HG03039 (cell line): ENCODE measurements around the gene IREB2.
"Not testable (repeated sequence)": the region's sequence is repeated elsewhere in the genome, so short reads cannot be mapped to it uniquely, and the experiment has no call there.

Experiments
- ATAC-seq: cut with Tn5 transposase; IDR thresholded peaks from one replicate; pipeline ENCODE4 v1.9.1; 2021; ENCODE audit warnings: mild to moderate bottlenecking, moderate library complexity; ENCODE audit not compliant: unreplicated experiment

The IREB2 gene, protein sequence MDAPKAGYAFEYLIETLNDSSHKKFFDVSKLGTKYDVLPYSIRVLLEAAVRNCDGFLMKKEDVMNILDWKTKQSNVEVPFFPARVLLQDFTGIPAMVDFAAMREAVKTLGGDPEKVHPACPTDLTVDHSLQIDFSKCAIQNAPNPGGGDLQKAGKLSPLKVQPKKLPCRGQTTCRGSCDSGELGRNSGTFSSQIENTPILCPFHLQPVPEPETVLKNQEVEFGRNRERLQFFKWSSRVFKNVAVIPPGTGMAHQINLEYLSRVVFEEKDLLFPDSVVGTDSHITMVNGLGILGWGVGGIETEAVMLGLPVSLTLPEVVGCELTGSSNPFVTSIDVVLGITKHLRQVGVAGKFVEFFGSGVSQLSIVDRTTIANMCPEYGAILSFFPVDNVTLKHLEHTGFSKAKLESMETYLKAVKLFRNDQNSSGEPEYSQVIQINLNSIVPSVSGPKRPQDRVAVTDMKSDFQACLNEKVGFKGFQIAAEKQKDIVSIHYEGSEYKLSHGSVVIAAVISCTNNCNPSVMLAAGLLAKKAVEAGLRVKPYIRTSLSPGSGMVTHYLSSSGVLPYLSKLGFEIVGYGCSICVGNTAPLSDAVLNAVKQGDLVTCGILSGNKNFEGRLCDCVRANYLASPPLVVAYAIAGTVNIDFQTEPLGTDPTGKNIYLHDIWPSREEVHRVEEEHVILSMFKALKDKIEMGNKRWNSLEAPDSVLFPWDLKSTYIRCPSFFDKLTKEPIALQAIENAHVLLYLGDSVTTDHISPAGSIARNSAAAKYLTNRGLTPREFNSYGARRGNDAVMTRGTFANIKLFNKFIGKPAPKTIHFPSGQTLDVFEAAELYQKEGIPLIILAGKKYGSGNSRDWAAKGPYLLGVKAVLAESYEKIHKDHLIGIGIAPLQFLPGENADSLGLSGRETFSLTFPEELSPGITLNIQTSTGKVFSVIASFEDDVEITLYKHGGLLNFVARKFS

DNA sequence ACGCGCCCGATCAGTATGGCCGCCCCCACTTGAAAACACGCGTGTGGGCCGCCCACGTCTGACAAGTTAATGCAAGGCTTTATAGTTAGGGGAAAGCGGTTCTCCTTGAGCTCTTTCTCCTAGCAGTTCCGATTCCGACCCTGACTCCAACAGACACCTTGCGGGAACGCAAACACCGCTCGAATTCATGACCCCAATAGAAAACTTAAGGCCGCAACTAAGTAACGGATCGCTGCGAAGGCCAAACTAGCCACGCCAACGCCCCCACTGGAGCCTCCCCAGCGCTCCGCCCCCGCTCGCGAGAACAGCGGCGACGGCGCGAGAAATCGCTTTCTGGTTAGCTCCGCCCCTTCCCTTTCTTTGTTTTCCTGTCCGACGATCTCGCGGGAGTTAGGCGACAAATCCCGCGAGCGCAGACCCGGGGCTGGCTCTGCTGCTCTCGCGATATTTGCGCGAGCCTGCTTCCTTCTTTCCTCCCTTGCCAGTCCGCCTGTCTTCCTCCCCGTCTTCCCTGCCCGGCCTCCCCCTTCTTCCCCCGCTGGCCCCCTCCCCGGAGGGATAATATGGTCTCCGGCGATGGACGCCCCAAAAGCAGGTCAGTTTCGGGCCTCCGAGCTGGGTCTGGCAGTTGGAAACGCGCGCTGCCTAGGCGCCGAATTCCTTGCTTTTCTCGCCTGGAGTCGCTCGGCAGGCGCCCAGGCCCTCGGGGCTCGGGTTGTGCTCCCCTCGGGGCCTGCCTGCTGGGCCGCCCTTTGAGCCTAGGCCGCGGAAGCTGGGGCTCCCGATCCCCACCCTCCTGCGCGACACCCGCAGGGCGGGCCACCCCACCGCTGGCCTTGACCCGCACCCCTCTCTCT lies at the start of gene IREB2:
IREB2 (plus strand) TSS at position 455 of the 857 bp plus-strand sequence; CDS start at position 577, 122 bp downstream.
- peak; percentile 76 for ATAC-seq

DNA sequence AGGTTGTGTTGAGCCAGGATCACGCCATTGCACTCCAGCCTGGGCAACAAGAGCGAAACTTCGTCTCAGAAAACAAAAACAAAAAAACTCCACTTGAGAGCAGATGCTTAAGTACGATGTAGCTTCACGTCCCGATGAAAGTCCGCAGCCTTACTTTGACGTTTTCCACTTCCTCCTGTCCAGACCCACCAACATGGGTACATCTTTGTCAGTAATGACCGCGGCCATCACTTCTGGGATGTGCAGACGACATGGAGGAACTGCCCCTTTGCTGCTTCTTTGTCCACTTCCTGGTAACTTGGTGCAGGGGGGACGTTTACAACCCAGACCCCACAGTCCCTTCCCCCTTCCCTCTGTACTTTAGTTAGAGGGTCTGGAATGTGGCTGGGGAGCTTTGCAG lies 49.2 kb upstream of the IREB2 start:
- ATAC-seq = no peak

DNA sequence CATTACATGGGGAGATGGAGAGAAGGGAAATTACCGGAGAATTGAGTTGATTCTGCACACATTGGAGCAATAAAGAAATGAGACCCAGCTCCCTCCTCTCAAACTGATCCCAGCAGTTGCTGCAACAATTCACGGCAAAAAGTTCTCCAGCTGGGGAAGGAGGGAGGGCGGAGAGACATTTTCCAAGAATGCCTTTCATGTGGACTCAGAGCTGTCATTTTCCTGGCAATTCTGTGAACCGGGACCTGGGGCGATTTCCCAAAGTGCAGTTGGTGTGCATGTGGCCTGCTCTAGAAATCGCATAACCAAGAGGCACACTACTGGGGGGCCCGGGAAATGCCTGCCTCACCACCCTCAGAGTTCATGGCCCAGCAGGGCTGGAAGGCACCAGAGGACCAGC lies 48.7 kb upstream of the IREB2 start:
- no peak for ATAC-seq

DNA sequence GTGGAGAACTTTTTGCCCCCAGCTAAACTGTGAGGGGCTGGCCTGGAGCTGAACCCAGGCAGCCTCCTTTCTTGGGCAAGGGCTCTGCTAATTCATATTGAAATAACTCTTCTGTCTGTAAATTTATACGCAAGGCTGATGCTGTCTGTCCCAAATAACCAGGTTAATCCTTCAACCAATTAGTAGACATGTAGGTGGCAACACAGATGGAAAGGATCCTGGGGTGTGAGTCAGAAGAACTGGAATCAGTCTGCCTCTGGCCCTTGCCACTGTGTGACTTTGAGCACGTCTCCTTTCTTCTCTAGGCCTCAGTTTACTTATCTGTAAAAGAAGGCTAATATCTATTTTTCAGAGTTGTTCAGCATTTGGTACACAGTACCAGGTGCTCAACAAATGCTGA lies 48.3 kb upstream of the IREB2 start:
- ATAC-seq = no peak

DNA sequence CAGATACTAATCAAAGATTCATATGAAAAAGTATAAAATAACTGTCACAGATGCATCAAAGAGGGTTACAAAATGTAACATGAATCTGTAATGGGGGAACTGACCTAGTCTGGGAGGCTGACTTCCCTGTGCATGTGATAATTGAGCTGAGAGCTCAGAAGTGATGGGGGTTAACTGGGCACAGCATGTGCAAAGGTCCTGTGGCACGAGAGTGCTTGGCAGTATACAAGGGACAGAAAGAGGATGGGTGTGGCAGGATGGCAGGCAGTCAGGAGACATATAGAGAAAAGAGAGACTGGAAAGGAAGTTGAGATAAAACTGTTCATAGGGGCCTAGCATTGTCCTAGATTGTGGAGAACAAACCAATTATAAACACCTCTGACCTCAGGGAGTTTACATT lies 47.8 kb upstream of the IREB2 start:
- ATAC-seq = no peak

DNA sequence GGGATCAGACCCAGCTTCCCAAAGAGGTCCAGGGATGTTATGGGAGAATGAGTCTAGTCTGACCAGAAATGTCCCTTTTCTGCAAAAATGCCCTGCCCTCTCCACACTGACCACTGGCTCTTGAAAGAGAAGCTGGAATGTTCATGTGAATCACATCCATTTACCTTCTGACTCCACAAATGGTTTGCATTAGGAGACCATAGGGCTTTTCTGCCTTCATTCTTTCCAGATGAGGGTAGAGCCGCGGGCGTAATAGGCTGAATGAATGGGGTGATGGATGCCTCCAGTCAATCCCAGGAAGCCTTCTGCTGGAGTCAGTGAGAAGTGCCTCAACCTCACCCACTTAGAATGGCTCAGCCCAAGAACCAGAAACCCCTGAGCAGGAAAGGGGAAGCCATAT lies 47.2 kb upstream of the IREB2 start:
- no peak for ATAC-seq

DNA sequence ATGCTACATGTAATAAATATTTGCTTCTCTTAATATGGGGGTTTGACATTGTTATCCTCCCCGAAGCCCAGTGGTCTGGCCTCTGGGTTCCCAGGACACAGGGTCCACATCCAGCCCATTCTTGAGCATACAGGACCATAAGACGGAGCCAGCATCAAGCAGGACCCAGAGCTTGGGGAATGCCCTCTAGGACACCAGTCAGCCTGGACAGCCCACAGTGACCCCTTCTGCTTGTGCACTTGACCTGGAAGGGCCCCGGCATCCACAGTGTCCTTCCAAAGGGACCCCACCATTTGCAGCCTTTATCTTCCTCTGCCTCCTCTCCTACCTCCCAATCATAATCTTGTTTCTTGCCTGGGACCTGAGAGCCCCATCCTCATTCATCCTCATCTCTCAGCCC lies 46.2 kb upstream of the IREB2 start:
- ATAC-seq = no peak

DNA sequence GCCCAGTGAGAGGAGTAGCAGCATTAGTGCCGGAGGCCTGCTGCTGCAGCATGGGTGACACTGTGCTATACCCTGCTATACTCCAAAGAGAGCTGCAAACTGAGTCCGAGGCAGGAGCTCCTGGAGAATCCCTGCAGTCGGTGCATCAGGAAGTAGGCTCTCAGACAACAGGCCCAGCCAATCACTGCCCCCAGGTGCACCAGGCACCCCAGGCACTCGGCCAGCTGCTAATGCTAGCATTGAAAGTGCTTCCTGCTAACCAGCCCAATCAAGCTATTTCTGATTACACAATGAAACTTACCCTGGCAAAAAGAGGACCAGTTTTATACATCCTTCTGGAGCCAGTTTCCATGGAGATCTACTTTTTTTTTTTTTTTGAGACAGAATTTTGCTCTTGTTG lies 45.6 kb upstream of the IREB2 start:
- no peak for ATAC-seq

DNA sequence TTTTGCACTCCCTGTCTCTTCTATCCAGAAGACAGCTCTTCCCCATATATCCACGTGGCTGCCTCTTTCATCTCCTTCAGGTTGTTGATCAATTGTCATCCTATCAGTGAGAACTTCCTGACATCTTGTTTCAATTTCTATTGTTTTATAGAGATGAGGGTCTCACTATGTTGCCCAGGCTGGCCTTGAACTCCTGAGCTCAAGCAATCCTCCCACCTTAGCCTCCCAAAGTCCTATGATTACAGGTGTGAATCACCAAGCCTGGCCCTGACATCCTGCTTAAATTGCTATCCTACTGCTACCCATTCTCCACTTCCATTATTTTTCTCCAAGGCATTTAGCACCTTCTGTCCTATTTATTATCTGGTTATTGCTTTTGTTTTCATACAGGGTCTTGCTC lies 44.9 kb upstream of the IREB2 start:
- ATAC-seq = no peak

DNA sequence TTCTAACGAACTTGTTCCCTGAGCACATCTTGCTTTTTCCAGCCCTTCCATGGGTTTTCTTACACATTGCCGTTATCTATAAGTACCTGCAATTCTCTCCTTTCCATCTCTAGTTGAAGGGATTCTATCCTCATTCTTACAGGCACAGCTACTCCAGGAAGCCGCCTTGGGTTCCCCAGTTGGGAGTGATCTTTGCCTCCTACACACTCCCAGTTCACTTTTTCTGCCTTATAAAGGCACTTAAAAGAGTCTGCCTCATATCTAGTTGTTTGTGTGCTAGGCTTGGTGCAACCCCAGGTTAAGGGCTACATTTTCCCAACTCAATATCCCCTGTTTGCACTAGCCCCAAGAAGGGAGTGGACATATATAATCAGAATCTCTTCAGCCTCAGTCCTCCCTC lies 44.0 kb upstream of the IREB2 start:
- ATAC-seq = no peak

DNA sequence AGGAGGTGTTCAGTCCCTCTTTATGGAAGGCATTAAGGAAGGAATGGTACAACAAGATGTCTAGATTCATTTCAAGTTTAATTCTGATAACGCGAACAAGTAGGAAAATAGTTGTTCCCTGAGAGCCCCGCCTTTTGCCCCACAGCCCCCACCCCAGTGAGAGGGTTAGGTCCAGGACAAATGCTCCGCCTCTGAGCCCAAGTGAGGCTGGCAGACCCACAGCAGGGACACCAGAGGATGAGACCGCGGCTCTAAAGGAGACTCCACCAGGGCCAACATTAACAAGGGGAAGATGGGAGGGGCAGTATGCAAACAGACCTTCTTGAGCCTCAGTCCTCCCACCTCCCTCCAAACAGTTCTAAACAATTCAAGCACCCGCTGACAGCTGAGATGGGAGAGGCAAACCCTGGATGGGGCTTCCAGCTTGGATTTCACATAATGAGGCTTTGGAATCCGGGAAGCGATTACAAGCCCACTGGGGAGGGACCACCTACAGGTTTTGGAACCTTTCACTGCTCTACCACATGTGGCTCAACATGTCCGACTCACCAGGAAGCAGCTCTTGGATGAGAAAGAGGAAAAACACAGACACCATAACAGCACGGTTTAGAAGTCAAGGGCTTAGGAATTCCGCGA lies 42.9 kb upstream of the IREB2 start:
- ATAC-seq = no peak

DNA sequence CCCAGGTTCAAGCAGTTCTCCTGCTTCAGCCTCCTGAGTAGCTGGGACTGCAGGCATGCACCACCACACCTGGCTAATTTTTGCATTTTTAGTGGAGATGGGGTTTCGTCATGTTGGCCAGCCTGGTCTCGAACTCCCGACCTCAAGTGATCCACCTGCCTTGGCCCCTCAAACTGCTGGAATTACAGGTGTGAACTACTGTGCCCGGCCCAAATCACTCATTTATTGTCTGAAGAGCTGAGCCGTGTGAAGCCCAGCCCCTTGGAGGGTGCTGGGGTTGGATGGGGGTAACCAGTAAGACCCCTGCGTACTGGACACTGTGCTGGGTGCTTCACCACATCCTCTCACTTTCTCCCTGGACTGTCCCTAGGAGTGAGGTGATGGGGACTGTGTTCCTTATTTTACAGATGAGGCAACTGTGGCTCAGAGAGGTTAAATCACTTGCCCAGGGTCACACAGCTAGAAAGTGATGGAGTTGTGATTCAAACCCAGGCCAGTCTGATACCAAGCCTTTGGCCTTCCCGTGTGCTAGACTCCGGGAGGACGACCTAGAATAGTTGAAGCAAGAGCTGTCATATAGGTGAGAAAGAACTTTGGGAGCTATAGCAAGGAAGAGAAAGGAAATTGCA lies 41.7 kb upstream of the IREB2 start:
- no peak for ATAC-seq

DNA sequence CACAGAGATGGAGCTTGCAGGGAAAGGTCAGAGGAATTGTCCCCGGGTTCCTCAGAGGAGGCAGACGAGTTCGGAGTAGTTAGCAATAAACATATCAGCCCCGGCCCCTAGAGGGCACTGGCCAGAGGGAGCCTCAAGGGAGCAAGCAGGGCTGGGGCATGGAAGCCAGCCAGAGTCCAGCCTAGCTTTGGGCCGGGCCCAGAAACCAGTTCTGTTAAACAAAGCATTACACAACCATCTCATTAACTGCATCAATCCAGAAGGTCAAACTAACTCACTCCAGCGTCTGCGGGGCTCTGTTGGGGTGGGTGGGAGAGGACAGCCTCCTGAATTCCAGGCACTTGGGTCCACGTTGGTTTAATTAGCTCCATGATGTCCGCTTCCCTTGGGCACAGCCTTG lies 41.0 kb upstream of the IREB2 start:
- no peak for ATAC-seq

DNA sequence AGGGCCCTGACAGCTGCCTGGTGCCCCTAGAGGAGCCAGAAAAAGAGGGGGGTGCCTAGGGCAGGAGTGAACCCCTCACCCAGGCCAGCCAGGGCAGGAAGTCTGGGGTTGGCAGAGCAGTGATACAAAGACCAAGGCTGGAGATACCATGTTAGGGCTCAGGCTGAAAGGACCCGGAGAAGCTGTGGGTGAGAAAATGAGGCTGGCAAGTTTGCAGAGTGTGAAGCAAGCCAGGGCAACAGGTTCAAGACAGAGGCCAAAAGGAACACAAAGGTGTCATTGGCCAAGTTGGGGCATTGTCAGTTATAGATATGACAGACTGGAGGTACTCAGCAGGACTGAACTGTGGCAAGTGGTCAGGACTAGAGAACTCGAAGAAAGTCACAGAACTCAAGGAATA lies 40.6 kb upstream of the IREB2 start:
- no peak for ATAC-seq

DNA sequence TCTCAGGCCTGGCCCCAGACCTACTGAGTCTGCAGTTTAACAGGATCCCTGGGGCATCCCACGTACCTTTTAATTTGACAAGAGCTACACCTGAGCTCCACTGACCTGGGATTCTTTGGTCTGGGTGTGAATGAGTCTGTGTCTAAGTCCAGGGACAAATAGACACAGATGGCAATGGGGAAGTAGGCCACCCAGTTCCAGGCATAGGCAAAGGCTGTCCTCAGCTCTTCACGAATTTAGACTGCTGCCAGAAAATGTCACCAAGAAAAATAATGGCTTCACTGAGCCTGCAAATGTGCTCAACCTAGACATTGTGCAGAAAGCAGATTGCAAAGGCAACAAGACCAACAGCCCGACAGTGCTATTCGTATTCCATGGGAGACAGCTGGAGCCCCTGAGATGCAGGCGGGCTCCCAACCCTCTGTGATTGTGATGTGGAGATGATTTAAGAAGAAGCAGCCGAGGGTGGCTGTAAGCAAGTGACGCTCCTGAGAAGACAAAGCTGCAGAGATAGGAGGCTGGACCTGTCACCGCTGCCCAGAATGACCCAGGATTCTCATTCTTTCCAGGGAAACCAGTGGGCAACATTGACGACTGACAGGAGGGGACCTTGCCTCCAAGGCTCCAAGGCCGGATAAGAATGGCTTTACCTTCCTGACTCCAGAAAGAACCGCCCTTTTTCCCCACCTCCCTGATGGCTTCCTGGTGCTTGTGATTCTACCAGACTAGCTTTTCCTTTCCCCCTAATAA lies 39.8 kb upstream of the IREB2 start:
- ATAC-seq = no peak

DNA sequence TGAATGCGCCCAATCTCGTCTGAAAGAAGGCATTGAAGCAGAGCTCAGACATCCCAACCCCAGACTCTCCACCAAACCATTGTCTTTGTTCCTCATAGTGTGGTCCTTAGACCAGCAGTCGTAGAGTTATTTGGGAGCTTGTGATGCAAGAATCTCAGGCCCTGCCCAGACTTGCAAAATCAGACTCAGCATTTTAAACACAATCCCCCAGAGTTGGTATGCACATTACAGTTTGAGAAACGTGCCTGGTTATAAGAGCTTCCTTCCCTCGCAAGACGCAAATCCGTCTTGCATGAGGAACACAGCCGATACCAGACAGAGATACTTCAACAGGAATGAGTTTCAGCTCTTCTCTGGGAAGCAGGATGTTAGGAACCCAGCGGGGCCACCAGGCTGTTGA lies 38.9 kb upstream of the IREB2 start:
- ATAC-seq = no peak

DNA sequence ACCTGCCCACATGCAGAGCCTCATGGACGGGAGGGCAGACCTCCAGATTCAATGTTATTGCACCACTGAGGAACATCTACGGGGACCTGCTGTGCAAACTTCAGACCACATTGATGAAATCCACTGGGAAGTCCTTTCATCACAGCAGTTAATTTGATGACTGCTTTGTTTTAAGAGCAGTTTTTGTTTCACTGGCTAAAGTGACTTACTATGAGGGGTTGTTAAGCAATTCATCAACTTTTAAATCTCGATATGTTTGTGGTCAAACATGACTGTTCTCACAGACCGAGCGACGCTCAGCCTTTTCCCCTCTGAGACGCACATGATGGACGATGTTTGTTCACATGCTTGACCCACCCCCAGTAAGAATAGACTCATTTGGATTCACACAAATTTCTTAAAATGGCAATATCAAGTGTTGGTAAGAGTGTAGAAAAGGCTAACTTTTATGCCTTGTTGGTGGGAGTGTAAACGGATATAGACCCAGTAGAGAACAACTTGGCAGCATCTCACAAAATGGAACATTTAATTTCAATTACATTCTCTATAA lies 35.9 kb upstream of the IREB2 start:
- no peak for ATAC-seq

DNA sequence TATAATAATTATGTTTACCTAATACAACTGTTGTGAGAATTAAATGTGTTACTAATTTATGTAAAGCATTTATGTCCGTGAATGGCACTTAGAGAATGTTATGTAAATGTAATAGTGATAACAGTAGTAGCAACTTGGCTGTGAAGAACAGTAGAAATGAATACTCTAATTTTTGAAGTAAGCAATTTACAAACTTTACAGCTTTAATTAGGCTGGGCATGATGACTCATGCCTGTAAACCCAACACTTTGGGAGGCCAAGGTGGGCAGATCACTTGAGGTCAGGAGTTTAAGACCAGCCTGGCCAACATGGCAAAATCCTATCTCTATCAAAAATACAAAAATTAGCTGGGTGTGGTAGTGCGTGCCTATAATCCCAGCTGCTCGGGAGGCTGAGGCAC lies 33.9 kb upstream of the IREB2 start:
- no peak for ATAC-seq

DNA sequence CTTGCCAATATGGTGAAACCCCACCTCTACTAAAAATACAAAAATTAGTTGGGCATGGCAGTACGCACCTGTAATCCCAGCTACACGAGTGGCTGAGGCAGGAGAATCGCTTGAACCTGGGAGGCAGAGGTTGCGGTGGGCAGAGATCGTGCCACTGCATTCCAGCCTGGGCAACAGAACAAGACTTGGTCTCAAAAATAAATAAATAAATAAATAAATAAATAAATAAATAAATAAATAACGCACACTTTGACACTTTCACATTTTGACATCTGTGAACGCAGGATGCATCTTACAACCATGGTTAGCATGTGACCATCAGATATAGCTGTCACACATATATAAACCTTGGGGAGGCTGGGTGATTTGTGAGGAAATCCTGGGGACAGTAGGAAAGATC lies 33.2 kb upstream of the IREB2 start:
- not testable (repeated sequence) for ATAC-seq
